A549 (cell line): ENCODE results near the gene HNRNPA3. TPM values are rescaled to one million over a fixed set of nuclear protein-coding genes. Genes with fewer than 3 reads are reported as not detected.

Experiments used
- BHLHE40 ChIP-seq: IDR thresholded peaks from 2 replicates; pipeline ENCODE4 v1.6.1; 2012; ENCODE audit warnings: low read depth, low read length, inconsistent platforms
- CBX2 ChIP-seq: fragments of 200-600 bp; sonication (generic); IDR thresholded peaks from 2 replicates; pipeline ENCODE4 v1.6.1; 2016; ENCODE audit warnings: low read depth, mild to moderate bottlenecking, borderline replicate concordance
- CBX8 ChIP-seq: fragments of 200-600 bp; sonication (generic); IDR thresholded peaks from 2 replicates; pipeline ENCODE4 v1.6.1; 2016
- CEBPB ChIP-seq, 2 experiments: fragments of >200 bp in 1 of 2; sonication (Bioruptor Twin) in 1 of 2; formaldehyde crosslinking in 1 of 2; IDR thresholded peaks; 2 replicates each; pipeline ENCODE4 v1.6.1; 2012 to 2016
- CHD2 ChIP-seq: fragments of 150-350 bp; IDR thresholded peaks from 2 replicates; pipeline ENCODE4 v1.6.1; 2014; ENCODE audit warnings: low read length; ENCODE audit not compliant: partially characterized antibody
- CHD4 ChIP-seq: fragments of 200-600 bp; sonication (generic); IDR thresholded peaks from 2 replicates; pipeline ENCODE4 v1.6.1; 2016; ENCODE audit warnings: antibody characterized with exemption, mild to moderate bottlenecking, borderline replicate concordance
- EHF ChIP-seq: fragments of 250-450 bp; sonication (Bioruptor Pico); IDR thresholded peaks from 2 replicates; pipeline ENCODE4 v1.5.0; 2020; ENCODE audit warnings: mild to moderate bottlenecking
- FOSB ChIP-seq: fragments of 250-450 bp; sonication (Bioruptor Pico); IDR thresholded peaks from 2 replicates; pipeline ENCODE4 v1.5.0; 2020; ENCODE audit warnings: mild to moderate bottlenecking, moderate library complexity
- HOXA7 ChIP-seq: fragments of 250-450 bp; sonication (Bioruptor Pico); IDR thresholded peaks from 2 replicates; pipeline ENCODE4 v1.5.0; 2020; ENCODE audit warnings: mild to moderate bottlenecking, moderate library complexity
- HOXB13 ChIP-seq: fragments of 250-450 bp; sonication (Bioruptor Pico); IDR thresholded peaks from 2 replicates; pipeline ENCODE4 v1.5.0; 2020; ENCODE audit warnings: low read depth, mild to moderate bottlenecking, moderate library complexity
- HOXB5 ChIP-seq: fragments of 250-450 bp; sonication (Bioruptor Pico); IDR thresholded peaks from 2 replicates; pipeline ENCODE4 v1.5.0; 2020; ENCODE audit warnings: mild to moderate bottlenecking, moderate library complexity
- JUNB ChIP-seq: fragments of >200 bp; sonication (Bioruptor Twin); formaldehyde crosslinking; IDR thresholded peaks from 2 replicates; pipeline ENCODE4 v1.6.1; 2016
- KDM1A ChIP-seq: fragments of 200-600 bp; sonication (generic); IDR thresholded peaks from 2 replicates; pipeline ENCODE4 v1.6.1; 2016; ENCODE audit warnings: low read depth, mild to moderate bottlenecking
- MAFK ChIP-seq: fragments of 450-650 bp; IDR thresholded peaks from 2 replicates; pipeline ENCODE4 v1.6.1; 2014; ENCODE audit not compliant: partially characterized antibody
- MAZ ChIP-seq: fragments of 150-350 bp; IDR thresholded peaks from 2 replicates; pipeline ENCODE4 v1.6.1; 2014; ENCODE audit warnings: antibody characterized with exemption, low read depth, low read length, borderline replicate concordance
- MYC ChIP-seq: IDR thresholded peaks from 2 replicates; pipeline ENCODE4 v1.6.1; 2012; ENCODE audit warnings: mild to moderate bottlenecking, inconsistent platforms, low read length, improper control_type of control experiment, borderline replicate concordance
- NFE2L2 ChIP-seq: fragments of 150-350 bp; conservative IDR thresholded peaks from 2 replicates; pipeline ENCODE4 v1.6.1; 2014; ENCODE audit warnings: low read length
- NPAS2 ChIP-seq: fragments of 250-450 bp; sonication (Bioruptor Pico); IDR thresholded peaks from 2 replicates; pipeline ENCODE4 v1.8.0; 2022; ENCODE audit warnings: mild to moderate bottlenecking, moderate library complexity, borderline replicate concordance
- NR3C1 ChIP-seq: fragments of >200 bp; sonication (Bioruptor Twin); formaldehyde crosslinking; IDR thresholded peaks from 3 replicates; pipeline ENCODE4 v1.6.1; 2017
- POLR2AphosphoS2 ChIP-seq: conservative IDR thresholded peaks from 2 replicates; pipeline ENCODE4 v1.6.1; 2012; ENCODE audit warnings: low read length, improper control_type of control experiment, inconsistent platforms
- RARB ChIP-seq: fragments of 250-450 bp; sonication (Bioruptor Pico); IDR thresholded peaks from 2 replicates; pipeline ENCODE4 v1.8.0; 2021; ENCODE audit warnings: mild to moderate bottlenecking, moderate library complexity
- SREBF2 ChIP-seq: fragments of 450-650 bp; IDR thresholded peaks from 2 replicates; pipeline ENCODE4 v1.6.1; 2014; ENCODE audit warnings: mild to moderate bottlenecking, moderate library complexity
- TFCP2L1 ChIP-seq: fragments of 250-450 bp; sonication (Bioruptor Pico); IDR thresholded peaks from 2 replicates; pipeline ENCODE4 v1.5.0; 2021; ENCODE audit warnings: mild to moderate bottlenecking
- TP53 ChIP-seq: fragments of 250-450 bp; sonication (Bioruptor Pico); IDR thresholded peaks from 2 replicates; pipeline ENCODE4 v1.5.0; 2021; ENCODE audit warnings: mild to moderate bottlenecking, moderate library complexity
- polyA plus RNA-seq, 4 experiments: library from polyadenylated mRNA; depleted of rRNA in 3 of 4; stranded (reverse); fragments of >200 nt; fragmentation: RNase III in 1 of 4; extraction: RNeasy Plus Mini Kit Qiagen cat#74134 plus additional on column Dnase treatment in 1 of 4; gene quantifications; 2 replicates in 3 of 4; 3 replicates in 1 of 4; pipeline ENCODE4 v1.2.3, GENCODE V29; 2011 to 2017
- TF ChIP-seq, protein P1 (sequence below): fragments of 150-350 bp; IDR thresholded peaks from 2 replicates; pipeline ENCODE4 v1.6.1; 2014; ENCODE audit warnings: low read depth, mild to moderate bottlenecking, low read length
- TF ChIP-seq, protein P2 (sequence below): IDR thresholded peaks from 2 replicates; pipeline ENCODE4 v1.6.1; 2012
- TF ChIP-seq, protein P3 (sequence below): fragments of >200 bp; sonication (Bioruptor Twin); formaldehyde crosslinking; IDR thresholded peaks from 2 replicates; pipeline ENCODE4 v1.6.1; 2016
- TF ChIP-seq, protein P4 (sequence below): fragments of 200-600 bp; sonication (generic); IDR thresholded peaks from 2 replicates; pipeline ENCODE4 v1.6.1; 2016; ENCODE audit warnings: antibody characterized with exemption, mild to moderate bottlenecking, moderate library complexity
- TF ChIP-seq, protein P5 (sequence below): fragments of 250-450 bp; sonication (Bioruptor Pico); IDR thresholded peaks from 2 replicates; pipeline ENCODE4 v1.5.0; 2020; ENCODE audit warnings: low read depth, mild to moderate bottlenecking, moderate library complexity
- TF ChIP-seq, protein P6 (sequence below): fragments of 250-450 bp; sonication (Bioruptor Pico); IDR thresholded peaks from 2 replicates; pipeline ENCODE4 v1.5.0; 2021; ENCODE audit warnings: mild to moderate bottlenecking, moderate library complexity, borderline replicate concordance
- TF ChIP-seq, protein P7 (sequence below): IDR thresholded peaks from 2 replicates; pipeline ENCODE4 v1.6.1; 2012

HNRNPA3 gene
- polyA plus RNA-seq, 2 of the 4 experiments (the other 2 are of a cell fraction), result 357 to 755 TPM

DNA sequence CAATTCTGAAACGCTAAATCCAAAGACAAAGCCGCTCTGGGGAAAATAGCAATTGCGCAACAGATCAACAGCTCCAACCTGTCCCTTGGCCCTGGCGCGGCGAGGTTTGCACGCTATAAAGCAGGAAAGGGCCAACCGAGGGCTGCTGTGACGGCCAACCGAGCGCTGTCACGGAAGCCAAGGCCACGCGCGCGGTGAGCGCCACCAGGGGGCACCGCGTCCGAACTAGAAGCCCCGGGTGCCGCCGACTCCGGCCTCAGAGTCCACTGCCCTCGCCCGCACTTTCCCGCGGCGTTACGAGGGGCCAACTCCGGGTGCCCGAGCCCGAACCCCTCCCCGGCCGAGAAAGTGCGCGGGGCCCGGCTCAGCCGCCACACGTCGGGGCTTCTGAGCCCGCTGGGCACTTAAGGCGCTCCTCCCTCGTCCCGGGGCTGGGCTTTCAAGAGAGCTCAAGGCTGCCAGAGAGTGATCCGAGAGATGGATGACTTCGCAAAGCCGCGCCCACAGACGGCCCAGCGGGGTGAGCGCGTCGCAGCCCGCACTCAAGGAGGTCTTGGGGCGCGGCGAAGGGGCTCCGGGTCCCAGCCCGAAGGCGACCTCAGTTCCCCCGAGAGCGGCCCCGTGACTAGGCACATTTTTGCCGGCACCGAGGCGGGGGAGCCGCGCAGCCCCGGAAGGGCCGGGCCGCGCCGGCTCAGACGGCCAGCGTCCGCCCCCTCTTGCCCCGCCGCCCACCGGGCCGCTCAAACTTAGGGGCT, 51.0 kb downstream of the HNRNPA3 start (continued):
- TF ChIP-seq MAFK (peak; percentile 78), TP53 (CRISPR knock-in tag) (0 out of 2 replicates have a peak, but pooled peaks have one; percentile 74), MAZ (peak; percentile 75; the same call in 1 of the 2 replicates), POLR2AphosphoS2 (no peak), NPAS2 (CRISPR knock-in tag) (no peak), NR3C1 (no peak), SREBF2 (no peak), CEBPB (IDR thresholded peaks at IDR 0.05) (peak; percentile 100), CHD2 (peak; percentile 36), CBX8 (no peak), RARB (CRISPR knock-in tag) (peak; percentile 62; the same call in 1 of the 2 replicates), HOXA7 (CRISPR knock-in tag) (0 out of 2 replicates have a peak, but pooled peaks have one; percentile 36), TFCP2L1 (peak; percentile 92), JUNB (no peak), NFE2L2 (peak; percentile 47; the same call in 1 of the 2 replicates), HOXB5 (CRISPR knock-in tag) (peak; percentile 88; the same call in 1 of the 2 replicates), EHF (CRISPR knock-in tag) (no peak), CHD4 (no peak), HOXB13 (no peak), CBX2 (no peak), KDM1A (no peak), MYC (peak; percentile 98), FOSB (CRISPR knock-in tag) (peak; percentile 59; the same call in 1 of the 2 replicates), BHLHE40 (no peak)
- TF ChIP-seq, protein P1, sequence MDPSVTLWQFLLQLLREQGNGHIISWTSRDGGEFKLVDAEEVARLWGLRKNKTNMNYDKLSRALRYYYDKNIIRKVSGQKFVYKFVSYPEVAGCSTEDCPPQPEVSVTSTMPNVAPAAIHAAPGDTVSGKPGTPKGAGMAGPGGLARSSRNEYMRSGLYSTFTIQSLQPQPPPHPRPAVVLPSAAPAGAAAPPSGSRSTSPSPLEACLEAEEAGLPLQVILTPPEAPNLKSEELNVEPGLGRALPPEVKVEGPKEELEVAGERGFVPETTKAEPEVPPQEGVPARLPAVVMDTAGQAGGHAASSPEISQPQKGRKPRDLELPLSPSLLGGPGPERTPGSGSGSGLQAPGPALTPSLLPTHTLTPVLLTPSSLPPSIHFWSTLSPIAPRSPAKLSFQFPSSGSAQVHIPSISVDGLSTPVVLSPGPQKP, result no peak
- TF ChIP-seq, protein P2, sequence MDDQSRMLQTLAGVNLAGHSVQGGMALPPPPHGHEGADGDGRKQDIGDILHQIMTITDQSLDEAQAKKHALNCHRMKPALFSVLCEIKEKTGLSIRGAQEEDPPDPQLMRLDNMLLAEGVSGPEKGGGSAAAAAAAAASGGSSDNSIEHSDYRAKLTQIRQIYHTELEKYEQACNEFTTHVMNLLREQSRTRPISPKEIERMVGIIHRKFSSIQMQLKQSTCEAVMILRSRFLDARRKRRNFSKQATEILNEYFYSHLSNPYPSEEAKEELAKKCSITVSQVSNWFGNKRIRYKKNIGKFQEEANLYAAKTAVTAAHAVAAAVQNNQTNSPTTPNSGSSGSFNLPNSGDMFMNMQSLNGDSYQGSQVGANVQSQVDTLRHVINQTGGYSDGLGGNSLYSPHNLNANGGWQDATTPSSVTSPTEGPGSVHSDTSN, result peak; percentile 81
- TF ChIP-seq, protein P3, sequence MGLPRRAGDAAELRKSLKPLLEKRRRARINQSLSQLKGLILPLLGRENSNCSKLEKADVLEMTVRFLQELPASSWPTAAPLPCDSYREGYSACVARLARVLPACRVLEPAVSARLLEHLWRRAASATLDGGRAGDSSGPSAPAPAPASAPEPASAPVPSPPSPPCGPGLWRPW, result peak; percentile 64
- TF ChIP-seq, protein P4, sequence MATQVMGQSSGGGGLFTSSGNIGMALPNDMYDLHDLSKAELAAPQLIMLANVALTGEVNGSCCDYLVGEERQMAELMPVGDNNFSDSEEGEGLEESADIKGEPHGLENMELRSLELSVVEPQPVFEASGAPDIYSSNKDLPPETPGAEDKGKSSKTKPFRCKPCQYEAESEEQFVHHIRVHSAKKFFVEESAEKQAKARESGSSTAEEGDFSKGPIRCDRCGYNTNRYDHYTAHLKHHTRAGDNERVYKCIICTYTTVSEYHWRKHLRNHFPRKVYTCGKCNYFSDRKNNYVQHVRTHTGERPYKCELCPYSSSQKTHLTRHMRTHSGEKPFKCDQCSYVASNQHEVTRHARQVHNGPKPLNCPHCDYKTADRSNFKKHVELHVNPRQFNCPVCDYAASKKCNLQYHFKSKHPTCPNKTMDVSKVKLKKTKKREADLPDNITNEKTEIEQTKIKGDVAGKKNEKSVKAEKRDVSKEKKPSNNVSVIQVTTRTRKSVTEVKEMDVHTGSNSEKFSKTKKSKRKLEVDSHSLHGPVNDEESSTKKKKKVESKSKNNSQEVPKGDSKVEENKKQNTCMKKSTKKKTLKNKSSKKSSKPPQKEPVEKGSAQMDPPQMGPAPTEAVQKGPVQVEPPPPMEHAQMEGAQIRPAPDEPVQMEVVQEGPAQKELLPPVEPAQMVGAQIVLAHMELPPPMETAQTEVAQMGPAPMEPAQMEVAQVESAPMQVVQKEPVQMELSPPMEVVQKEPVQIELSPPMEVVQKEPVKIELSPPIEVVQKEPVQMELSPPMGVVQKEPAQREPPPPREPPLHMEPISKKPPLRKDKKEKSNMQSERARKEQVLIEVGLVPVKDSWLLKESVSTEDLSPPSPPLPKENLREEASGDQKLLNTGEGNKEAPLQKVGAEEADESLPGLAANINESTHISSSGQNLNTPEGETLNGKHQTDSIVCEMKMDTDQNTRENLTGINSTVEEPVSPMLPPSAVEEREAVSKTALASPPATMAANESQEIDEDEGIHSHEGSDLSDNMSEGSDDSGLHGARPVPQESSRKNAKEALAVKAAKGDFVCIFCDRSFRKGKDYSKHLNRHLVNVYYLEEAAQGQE, result no peak
- TF ChIP-seq, protein P5, sequence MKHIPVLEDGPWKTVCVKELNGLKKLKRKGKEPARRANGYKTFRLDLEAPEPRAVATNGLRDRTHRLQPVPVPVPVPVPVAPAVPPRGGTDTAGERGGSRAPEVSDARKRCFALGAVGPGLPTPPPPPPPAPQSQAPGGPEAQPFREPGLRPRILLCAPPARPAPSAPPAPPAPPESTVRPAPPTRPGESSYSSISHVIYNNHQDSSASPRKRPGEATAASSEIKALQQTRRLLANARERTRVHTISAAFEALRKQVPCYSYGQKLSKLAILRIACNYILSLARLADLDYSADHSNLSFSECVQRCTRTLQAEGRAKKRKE (CRISPR knock-in tag), result 0 out of 2 replicates have a peak, but pooled peaks have one; percentile 30
- TF ChIP-seq, protein P6, sequence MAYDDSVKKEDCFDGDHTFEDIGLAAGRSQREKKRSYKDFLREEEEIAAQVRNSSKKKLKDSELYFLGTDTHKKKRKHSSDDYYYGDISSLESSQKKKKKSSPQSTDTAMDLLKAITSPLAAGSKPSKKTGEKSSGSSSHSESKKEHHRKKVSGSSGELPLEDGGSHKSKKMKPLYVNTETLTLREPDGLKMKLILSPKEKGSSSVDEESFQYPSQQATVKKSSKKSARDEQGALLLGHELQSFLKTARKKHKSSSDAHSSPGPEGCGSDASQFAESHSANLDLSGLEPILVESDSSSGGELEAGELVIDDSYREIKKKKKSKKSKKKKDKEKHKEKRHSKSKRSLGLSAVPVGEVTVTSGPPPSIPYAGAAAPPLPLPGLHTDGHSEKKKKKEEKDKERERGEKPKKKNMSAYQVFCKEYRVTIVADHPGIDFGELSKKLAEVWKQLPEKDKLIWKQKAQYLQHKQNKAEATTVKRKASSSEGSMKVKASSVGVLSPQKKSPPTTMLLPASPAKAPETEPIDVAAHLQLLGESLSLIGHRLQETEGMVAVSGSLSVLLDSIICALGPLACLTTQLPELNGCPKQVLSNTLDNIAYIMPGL (CRISPR knock-in tag), result peak; percentile 85
- TF ChIP-seq, protein P7, sequence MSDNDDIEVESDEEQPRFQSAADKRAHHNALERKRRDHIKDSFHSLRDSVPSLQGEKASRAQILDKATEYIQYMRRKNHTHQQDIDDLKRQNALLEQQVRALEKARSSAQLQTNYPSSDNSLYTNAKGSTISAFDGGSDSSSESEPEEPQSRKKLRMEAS, result peak; percentile 99
